OCI-LY1 (cell line): ENCODE results near the gene LANCL1.

Experiments used
- CTCF ChIP-seq: fragments of 200-600 bp; sonication (generic), shearing (Covaris generic); IDR thresholded peaks from 2 replicates; pipeline ENCODE4 v1.5.1; 2017; ENCODE audit warnings: mild to moderate bottlenecking, antibody characterized with exemption, low read length, moderate library complexity, mixed read lengths
- EZH2 ChIP-seq: fragments of 200-600 bp; sonication (generic), shearing (Covaris generic); IDR thresholded peaks from 2 replicates; pipeline ENCODE4 v1.8.0; 2017; ENCODE audit warnings: borderline replicate concordance, mixed run types, mild to moderate bottlenecking, antibody characterized with exemption, low read length, moderate library complexity, mixed read lengths

GRCh38 chr2:210422366-210422765, 54.2 kb downstream of the LANCL1 start:
- TF ChIP-seq EZH2 (no peak), CTCF (no peak)
